AG09319 (cell line): ENCODE measurements around the gene ANO9.
"Not testable (repeated sequence)": the region's sequence is repeated elsewhere in the genome, so short reads cannot be mapped to it uniquely, and the experiment has no call there.

ENCODE experiments used
- DNase-seq: peaks from one replicate; pipeline ENCODE4 v3.0.0-alpha.2; 2010; ENCODE audit warnings: low read depth; ENCODE audit errors: extremely low read depth
- CTCF ChIP-seq: IDR thresholded peaks from 2 replicates; pipeline ENCODE4 v1.5.1; 2011; ENCODE audit warnings: low read depth, mild to moderate bottlenecking, inconsistent platforms, low read length, moderate library complexity

The ANO9 gene

GRCh38 chr11:393219-394033 is 48.4 kb downstream of the ANO9 start:
- peak; percentile 37 for DNase-seq

GRCh38 chr11:392102-392777 is 49.6 kb downstream of the ANO9 start:
- no peak for TF ChIP-seq CTCF
- no peak for DNase-seq

More at GRCh38 chr11:393219-394033, 48.4 kb downstream of the ANO9 start:
- no peak for TF ChIP-seq CTCF

- TF ChIP-seq CTCF, result no peak
- no peak for DNase-seq
Measured at GRCh38 chr11:391117-392017, 50.4 kb downstream of the ANO9 start.

GRCh38 chr11:390175-390574 is 51.6 kb downstream of the ANO9 start:
- TF ChIP-seq CTCF, result no peak
- no peak for DNase-seq

GRCh38 chr11:389369-389768 is 52.4 kb downstream of the ANO9 start:
- not testable (repeated sequence) for DNase-seq

- no peak for DNase-seq
- no peak for TF ChIP-seq CTCF
Measured at GRCh38 chr11:387193-387793, 54.5 kb downstream of the ANO9 start.

- DNase-seq, result no peak
- TF ChIP-seq CTCF, result no peak
Measured at GRCh38 chr11:386483-386882, 55.3 kb downstream of the ANO9 start.
